HG03066 (cell line): Measurements from ENCODE around the gene KRT32.
A peak's percentile ranks its signal among the peaks of the same experiment; 100 is the strongest.

Experiments
- ATAC-seq: cut with Tn5 transposase; IDR thresholded peaks from one replicate; pipeline ENCODE4 v1.9.1; 2021; ENCODE audit warnings: low read depth; ENCODE audit not compliant: unreplicated experiment

Gene KRT32

GRCh38 chr17:41466988-41467387, at the start of gene KRT32:
TSS of gene KRT32 (minus strand) at chr17:41467386. CDS start at chr17:41467325, 61 bp downstream.
- ATAC-seq: no peak

GRCh38 chr17:41516830-41517283, 49.7 kb upstream of the KRT32 start:
- no peak for ATAC-seq

- ATAC-seq: no peak
Measured at GRCh38 chr17:41516147-41516829, 49.1 kb upstream of the KRT32 start.

- ATAC-seq: no peak
Measured at GRCh38 chr17:41513168-41513547, 46.0 kb upstream of the KRT32 start.

GRCh38 chr17:41512546-41513167, 45.5 kb upstream of the KRT32 start:
- no peak for ATAC-seq

- ATAC-seq: no peak
Measured at GRCh38 chr17:41511716-41512115, 44.5 kb upstream of the KRT32 start.

GRCh38 chr17:41511116-41511515, 43.9 kb upstream of the KRT32 start:
- ATAC-seq: no peak

GRCh38 chr17:41510251-41511065, 43.3 kb upstream of the KRT32 start:
- no peak for ATAC-seq

GRCh38 chr17:41507315-41507880, 40.2 kb upstream of the KRT32 start:
- no peak for ATAC-seq

GRCh38 chr17:41505809-41506767, 38.9 kb upstream of the KRT32 start:
- ATAC-seq: no peak

- no peak for ATAC-seq
Measured at GRCh38 chr17:41505007-41505808, 38.0 kb upstream of the KRT32 start, which contains the start of gene KRT13. TSS of gene KRT13 (minus strand) at chr17:41505612. CDS start at chr17:41505550, 62 bp downstream.

GRCh38 chr17:41504246-41504977, 37.2 kb upstream of the KRT32 start:
- no peak for ATAC-seq

- ATAC-seq: no peak
Measured at GRCh38 chr17:41503202-41503601, 36.0 kb upstream of the KRT32 start.

GRCh38 chr17:41500131-41500911, 33.1 kb upstream of the KRT32 start:
- no peak for ATAC-seq

GRCh38 chr17:41499714-41500113, 32.5 kb upstream of the KRT32 start:
- no peak for ATAC-seq

- no peak for ATAC-seq
Measured at GRCh38 chr17:41498276-41498675, 31.1 kb upstream of the KRT32 start.

GRCh38 chr17:41496803-41497484, 29.8 kb upstream of the KRT32 start:
- ATAC-seq: peak; percentile 90
